PC-3 (cell line): ENCODE data around the gene VGLL3. TPM values are rescaled to one million over a fixed set of nuclear protein-coding genes. Genes with fewer than 3 reads are reported as not detected.
A peak's percentile ranks its signal among the peaks of the same experiment; 100 is the strongest.
"Not testable (repeated sequence)": the region's sequence is repeated elsewhere in the genome, so short reads cannot be mapped to it uniquely, and the experiment has no call there.

Source experiments
- ATAC-seq: fragments of 200-7000 bp; cut with Tn5 transposase; 2 replicates; pipeline ENCODE4 v1.9.1; 2020; ENCODE audit warnings: mild to moderate bottlenecking, moderate library complexity
- BruUV-seq: library from RNA; stranded (reverse); fragments of 400-500 nt; replicated peaks from 2 replicates; lab custom pipeline; 2021; lab: Mats Ljungman, UMichigan
- CTCF ChIA-PET: fragments of 300-600 bp; sonication (Branson Sonifier 250); formaldehyde crosslinking; loops from one replicate; lab custom pipeline; 2022; ENCODE audit warnings: antibody characterized with exemption; lab: Charles Lee
- POLR2A ChIA-PET: fragments of 300-600 bp; sonication (Branson Sonifier 250); formaldehyde crosslinking; loops from one replicate; lab custom pipeline; 2022; ENCODE audit warnings: antibody characterized with exemption; ENCODE audit not compliant: unreplicated experiment; lab: Charles Lee
- DNase-seq: peaks from one replicate; pipeline ENCODE4 v3.0.0-alpha.2; 2015
- H2AFZ ChIP-seq: fragments of 300-600 bp; sonication (generic); 2 replicates; pipeline ENCODE4 v1.6.0; 2016; ENCODE audit warnings: antibody characterized with exemption, low read length
- H3F3A ChIP-seq: fragments of 300-600 bp; sonication (generic); one replicate; pipeline ENCODE4 v1.6.0; 2017; ENCODE audit warnings: antibody characterized with exemption, low read length, control low read depth, mild to moderate bottlenecking; ENCODE audit not compliant: unreplicated experiment
- H3K27ac ChIP-seq: fragments of 300-600 bp; sonication (generic); 2 replicates; pipeline ENCODE4 v1.5.1; 2016; ENCODE audit warnings: mild to moderate bottlenecking, low read length
- H3K27me3 ChIP-seq: fragments of 300-600 bp; sonication (generic); 2 replicates; pipeline ENCODE4 v1.6.1; 2016; ENCODE audit warnings: low read length, mixed read lengths
- H3K36me3 ChIP-seq: fragments of 300-600 bp; sonication (generic); 2 replicates; pipeline ENCODE4 v1.6.1; 2016; ENCODE audit warnings: low read depth, mixed run types, low read length, mixed read lengths
- H3K4me1 ChIP-seq: fragments of 300-600 bp; sonication (generic); 2 replicates; pipeline ENCODE4 v1.5.1; 2016; ENCODE audit warnings: low read length; ENCODE audit not compliant: insufficient read depth
- H3K4me2 ChIP-seq: fragments of 300-600 bp; sonication (generic); 2 replicates; pipeline ENCODE4 v1.6.0; 2016; ENCODE audit warnings: low read length
- H3K4me3 ChIP-seq: fragments of 300-600 bp; sonication (generic); 2 replicates; pipeline ENCODE4 v1.5.1; 2016; ENCODE audit warnings: mild to moderate bottlenecking, low read length, mixed read lengths
- H3K79me2 ChIP-seq: fragments of 300-600 bp; sonication (generic); 2 replicates; pipeline ENCODE4 v1.6.1; 2017; ENCODE audit warnings: low read length, mixed read lengths
- H3K9ac ChIP-seq: fragments of 300-600 bp; sonication (generic); 2 replicates; pipeline ENCODE4 v1.6.0; 2016; ENCODE audit warnings: mild to moderate bottlenecking, low read length
- H3K9me2 ChIP-seq: fragments of 300-600 bp; sonication (generic); replicated peaks from 2 replicates; pipeline ENCODE4 v1.6.1; 2016; ENCODE audit warnings: mixed run types, low read length, mixed read lengths
- H3K9me3 ChIP-seq: fragments of 300-600 bp; sonication (generic); 2 replicates; pipeline ENCODE4 v1.6.1; 2016; ENCODE audit warnings: low read length, mixed read lengths
- H4K20me1 ChIP-seq: fragments of 300-600 bp; sonication (generic); 2 replicates; pipeline ENCODE4 v1.6.1; 2016; ENCODE audit warnings: low read length, mixed read lengths
- CTCF ChIP-seq: fragments of 300-600 bp; sonication (generic); conservative IDR thresholded peaks from 2 replicates; pipeline ENCODE4 v1.5.1; 2017; ENCODE audit warnings: antibody characterized with exemption, low read depth, mild to moderate bottlenecking, low read length
- EZH2 ChIP-seq: fragments of 300-600 bp; sonication (generic); IDR thresholded peaks from one replicate; pipeline ENCODE4 v1.6.1; 2017; ENCODE audit warnings: antibody characterized with exemption, mild to moderate bottlenecking, low read length; ENCODE audit not compliant: unreplicated experiment
- EZH2phosphoT487 ChIP-seq: fragments of 300-600 bp; sonication (generic); IDR thresholded peaks from 2 replicates; pipeline ENCODE4 v1.6.1; 2018; ENCODE audit warnings: mild to moderate bottlenecking, antibody characterized with exemption, low read length, borderline replicate concordance
- intact Hi-C: fragments of 100-400 bp; cut with micrococcal nuclease; formaldehyde crosslinking; loops from 2 replicates; pipeline ENCODE4 v1.9.0; 2023
- total RNA-seq: library from RNA; depleted of rRNA; stranded (reverse); fragments of >200 nt; gene quantifications from 2 replicates; pipeline ENCODE4 v1.2.3, GENCODE V29; 2014

Gene VGLL3
- total RNA-seq, 1 experiment from 2014 or later, result 1.3 TPM

GRCh38 chr3:87025661-87026645, 35.0 kb upstream of the VGLL3 start:
- H3K27me3 ChIP-seq, result no peaks in the 10 kb centered on the region
- CTCF ChIA-PET, result interaction anchor here (0.6 to 0.7 kb wide), 2 partner anchors 57 to 1154 kb away, joined by 3 to 4 read pairs; no protein-coding TSS in a partner anchor
- intact Hi-C loops, result no loop called here
- no peak for DNase-seq
- H4K20me1 ChIP-seq, result no peaks in the 10 kb centered on the region
- no peak overlapping the region for H3K9ac ChIP-seq
- no TSS peak for BruUV-seq
- no peak for ATAC-seq
- H3K27ac ChIP-seq, result no peak overlapping the region
- H3K9me2 ChIP-seq, result no peaks in the 10 kb centered on the region
- no peak overlapping the region for H3K4me2 ChIP-seq
- no peaks in the 10 kb centered on the region for H3K9me3 ChIP-seq
- no peak overlapping the region for H3K4me3 ChIP-seq
- H3K79me2 ChIP-seq, result no peaks in the 10 kb centered on the region
- H3K4me1 ChIP-seq, result no peaks in the 10 kb centered on the region
- H3K36me3 ChIP-seq, result no peaks in the 10 kb centered on the region
- no peak overlapping the region for H2AFZ ChIP-seq
- POLR2A ChIA-PET, result no interaction called here
- no peak for TF ChIP-seq CTCF
- no peak for TF ChIP-seq EZH2phosphoT487
- TF ChIP-seq EZH2, result no peak
- H3F3A ChIP-seq, result no peaks in the 10 kb centered on the region

GRCh38 chr3:87017370-87017769, 26.4 kb upstream of the VGLL3 start:
- H3K9ac ChIP-seq, H4K20me1 ChIP-seq, intact Hi-C loops, DNase-seq, H3K9me2 ChIP-seq, ATAC-seq, H3K36me3 ChIP-seq, H3K27ac ChIP-seq, H3K27me3 ChIP-seq, H3K9me3 ChIP-seq, H3K4me3 ChIP-seq, H3K4me2 ChIP-seq, BruUV-seq, CTCF ChIA-PET, H3F3A ChIP-seq, H3K79me2 ChIP-seq, H3K4me1 ChIP-seq, POLR2A ChIA-PET, H2AFZ ChIP-seq: not testable (repeated sequence)

- Histone ChIP-seq H3K4me3 (no peak overlapping the region), H3K4me2 (no peak overlapping the region), H3K9me2 (no peaks in the 10 kb centered on the region), H3K9me3 (no peaks in the 10 kb centered on the region), H3K79me2 (no peaks in the 10 kb centered on the region), H3F3A (no peaks in the 10 kb centered on the region), H4K20me1 (no peaks in the 10 kb centered on the region), H2AFZ (no peak overlapping the region), H3K36me3 (no peaks in the 10 kb centered on the region), H3K27me3 (no peaks in the 10 kb centered on the region), H3K9ac (no peak overlapping the region), H3K4me1 (no peaks in the 10 kb centered on the region), H3K27ac (no peak overlapping the region)
- no TSS peak for BruUV-seq
- intact Hi-C loops, result loop anchor here (5.0 kb wide), 1 partner anchor 248 kb away; no protein-coding TSS in a partner anchor
- TF ChIP-seq CTCF (no peak), EZH2 (no peak), EZH2phosphoT487 (no peak)
- CTCF ChIA-PET, result no interaction called here
- POLR2A ChIA-PET, result no interaction called here
- ATAC-seq (peak; percentile 46; the same call in 1 of the 2 replicates), DNase-seq (no peak)
Measured at GRCh38 chr3:87009271-87009670, 18.3 kb upstream of the VGLL3 start.
